ENCODE measurements around the gene FKBP14. TPM values are rescaled to one million over a fixed set of nuclear protein-coding genes. Genes with fewer than 3 reads are reported as not detected.
A peak's percentile ranks its signal among the peaks of the same experiment; 100 is the strongest.
"Not testable (repeated sequence)": the region's sequence is repeated elsewhere in the genome, so short reads cannot be mapped to it uniquely, and the experiment has no call there.

The FKBP14 gene
- 2.9 and 7.1 TPM in 2 replicates for total RNA-seq (2014; rRNA removed; shearing (Covaris generic); ENCODE audit: low replicate concordance)

DNA sequence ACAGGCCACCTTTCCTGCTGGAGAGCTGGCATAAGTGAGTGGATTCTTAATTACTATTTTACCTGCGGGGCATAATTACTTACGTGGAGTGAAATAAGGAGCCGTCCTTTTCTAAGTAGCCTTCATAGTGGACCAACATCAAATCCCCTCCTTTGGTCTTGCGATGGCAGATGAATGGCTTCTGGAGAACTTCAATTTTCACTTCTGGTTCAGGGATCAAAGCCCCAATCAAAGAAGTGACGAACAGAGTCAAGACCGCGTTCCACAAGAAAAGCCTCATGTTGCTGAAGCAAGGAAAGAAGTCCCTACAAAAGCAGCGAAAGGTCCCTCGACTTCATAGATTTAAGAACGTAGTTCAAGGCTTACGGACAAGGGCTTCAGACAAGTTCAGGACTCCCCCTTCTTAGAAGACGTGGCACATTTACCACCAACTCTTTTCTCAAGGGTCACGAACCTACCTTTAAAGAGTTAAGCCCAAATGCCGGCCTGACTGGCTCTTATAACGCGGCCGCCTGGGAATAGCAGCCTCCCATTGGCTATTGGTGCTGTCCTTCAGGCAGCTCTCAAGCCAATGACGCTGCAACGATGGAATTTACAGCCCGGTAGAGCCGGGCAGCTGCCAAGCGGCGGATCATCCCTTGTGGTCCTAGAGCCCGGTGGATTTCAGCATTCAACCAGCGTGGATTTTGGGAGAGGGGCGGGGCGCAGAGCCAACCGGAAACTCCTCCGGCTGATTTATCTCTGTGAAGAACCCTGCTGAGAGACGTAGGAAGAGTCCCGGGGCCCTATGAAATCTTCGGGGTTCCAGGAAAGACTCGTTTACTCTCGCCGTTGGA is at the start of gene FKBP14:
TSS of gene FKBP14 (minus strand) at position 474 of the 836 bp plus-strand sequence. CDS start at position 280, 194 bp downstream.
- peak; percentile 96 for DNase-seq (ENCODE audit: low read depth)
- in situ Hi-C loops (cut with HindIII; ENCODE audit: low pct_unique_long_range_greater_than_20kb, low sequenced_read_pairs) = no loop called here

GRCh38 chr7:30074422-30075030 is 48.0 kb upstream of the FKBP14 start:
- peak; percentile 14 for DNase-seq (ENCODE audit: low read depth)
- in situ Hi-C loops (cut with HindIII; ENCODE audit: low pct_unique_long_range_greater_than_20kb, low sequenced_read_pairs) = no loop called here

GRCh38 chr7:30072735-30073134 is 46.2 kb upstream of the FKBP14 start:
- in situ Hi-C loops (cut with HindIII; ENCODE audit: low pct_unique_long_range_greater_than_20kb, low sequenced_read_pairs) = no loop called here
- DNase-seq (ENCODE audit: low read depth) = no peak

- in situ Hi-C loops (cut with HindIII; ENCODE audit: low pct_unique_long_range_greater_than_20kb, low sequenced_read_pairs) = no loop called here
Measured at GRCh38 chr7:30070052-30070451, 43.5 kb upstream of the FKBP14 start.

DNA sequence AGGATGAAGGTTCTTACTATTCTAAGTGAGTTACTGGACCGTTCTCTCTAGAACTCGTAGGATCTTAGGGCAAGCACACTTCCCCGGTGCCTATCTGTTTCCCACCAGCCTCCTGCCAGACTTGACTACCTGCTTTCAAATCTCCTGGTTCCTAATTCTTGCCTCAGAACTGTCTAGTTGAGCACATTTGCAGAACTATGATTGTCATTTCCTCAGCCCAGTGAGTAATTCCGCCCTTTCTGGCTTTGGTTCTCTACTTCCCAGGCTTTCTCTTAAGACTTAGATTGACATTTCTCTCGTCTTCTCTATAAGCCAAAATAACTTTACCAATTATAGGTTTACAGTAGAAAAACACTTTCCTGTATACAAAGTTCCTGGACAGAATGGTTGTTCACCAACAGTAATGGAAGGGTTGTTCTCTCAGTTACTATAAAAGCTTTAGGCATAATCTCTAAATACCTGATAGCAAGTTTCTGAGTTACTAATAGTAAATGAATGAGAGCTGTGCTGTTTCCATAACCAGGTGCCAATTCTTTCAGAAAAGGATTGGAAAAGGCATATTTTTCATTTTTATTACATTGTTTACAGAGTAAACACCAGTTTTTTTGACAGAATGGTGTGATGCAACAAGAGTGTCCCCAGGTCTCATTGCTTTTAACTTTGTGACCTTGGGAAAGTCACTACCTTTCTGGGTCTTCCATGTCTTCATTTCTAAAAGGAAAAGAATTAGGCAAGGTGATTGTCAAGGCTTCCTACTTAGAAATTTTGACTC is 42.8 kb upstream of the FKBP14 start:
- no peak for DNase-seq (ENCODE audit: low read depth)
- in situ Hi-C loops (cut with HindIII; ENCODE audit: low pct_unique_long_range_greater_than_20kb, low sequenced_read_pairs) = no loop called here

More at GRCh38 chr7:30070052-30070451, 43.5 kb upstream of the FKBP14 start:
- DNase-seq (ENCODE audit: low read depth) = no peak

DNA sequence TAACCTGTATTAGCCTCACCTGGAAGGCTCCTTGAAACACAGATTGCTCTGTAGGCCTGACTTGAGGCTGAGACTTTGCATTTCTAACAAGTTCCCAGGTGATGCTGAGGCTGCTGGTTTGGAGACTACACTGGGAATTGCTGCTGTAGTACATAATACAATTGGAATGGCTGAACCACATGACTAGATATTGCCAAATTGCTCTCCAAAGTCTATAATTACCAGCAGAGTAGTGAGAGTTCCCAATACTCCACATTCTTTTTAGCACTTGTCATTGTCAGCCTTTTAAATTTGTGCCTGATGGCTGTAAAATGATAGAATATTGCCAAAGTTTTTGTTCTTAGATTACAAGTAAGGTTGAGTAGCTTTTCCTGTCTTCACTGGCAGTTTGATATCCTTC is 41.6 kb upstream of the FKBP14 start:
- in situ Hi-C loops (cut with HindIII; ENCODE audit: low pct_unique_long_range_greater_than_20kb, low sequenced_read_pairs) = no loop called here
- DNase-seq (ENCODE audit: low read depth) = no peak

DNA sequence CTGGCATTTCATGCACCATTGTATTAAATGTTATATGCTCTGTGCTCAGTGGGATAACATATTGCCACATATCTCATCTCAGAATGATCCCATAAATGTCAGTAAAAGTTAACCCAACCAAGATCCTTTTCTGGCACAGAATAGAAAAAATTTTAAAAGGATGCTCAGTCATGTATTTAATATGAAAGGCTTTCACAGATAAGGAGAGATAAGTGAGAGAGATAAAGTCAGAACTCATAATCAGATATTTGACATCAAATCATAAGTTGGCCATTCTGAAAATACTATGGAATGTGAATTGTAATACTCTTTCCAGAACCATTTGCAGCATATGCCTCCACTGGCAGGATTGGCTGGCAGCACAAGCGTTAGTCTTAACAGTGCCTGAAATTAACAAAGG is 40.2 kb upstream of the FKBP14 start:
- in situ Hi-C loops (cut with HindIII; ENCODE audit: low pct_unique_long_range_greater_than_20kb, low sequenced_read_pairs) = no loop called here
- DNase-seq (ENCODE audit: low read depth) = no peak

- in situ Hi-C loops (cut with HindIII; ENCODE audit: low pct_unique_long_range_greater_than_20kb, low sequenced_read_pairs) = no loop called here
- DNase-seq (ENCODE audit: low read depth) = no peak
Measured at GRCh38 chr7:30065746-30066145, 39.2 kb upstream of the FKBP14 start.

- peak; percentile 33 for DNase-seq (ENCODE audit: low read depth)
- in situ Hi-C loops (cut with HindIII; ENCODE audit: low pct_unique_long_range_greater_than_20kb, low sequenced_read_pairs) = no loop called here
Measured at GRCh38 chr7:30062587-30062986, 36.1 kb upstream of the FKBP14 start.

DNA sequence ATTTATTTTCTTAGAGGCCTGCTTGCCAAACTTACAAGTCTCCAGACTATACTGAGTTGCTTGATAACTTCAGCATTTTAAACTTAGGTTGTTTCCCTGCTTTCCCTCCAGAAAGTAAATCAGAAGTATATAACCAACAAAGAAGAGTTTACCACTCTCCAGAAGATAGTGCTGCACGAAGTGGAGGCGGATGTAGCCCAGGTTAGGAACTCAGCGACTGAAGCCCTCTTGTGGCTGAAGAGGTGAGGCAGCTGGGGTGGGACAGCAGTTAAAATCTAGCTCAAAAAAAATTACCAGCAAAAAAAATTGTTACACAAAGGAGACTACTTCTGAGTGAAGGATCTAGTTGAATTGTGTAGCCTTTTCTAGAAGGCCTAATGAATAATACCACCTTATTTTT is 35.3 kb upstream of the FKBP14 start:
- peak; percentile 25 for DNase-seq (ENCODE audit: low read depth)
- in situ Hi-C loops (cut with HindIII; ENCODE audit: low pct_unique_long_range_greater_than_20kb, low sequenced_read_pairs) = not testable (repeated sequence)

GRCh38 chr7:30057741-30058140 is 31.2 kb upstream of the FKBP14 start:
- no peak for DNase-seq (ENCODE audit: low read depth)
- in situ Hi-C loops (cut with HindIII; ENCODE audit: low pct_unique_long_range_greater_than_20kb, low sequenced_read_pairs) = no loop called here

- in situ Hi-C loops (cut with HindIII; ENCODE audit: low pct_unique_long_range_greater_than_20kb, low sequenced_read_pairs) = no loop called here
Measured at GRCh38 chr7:30053068-30053467, 26.6 kb upstream of the FKBP14 start.

GRCh38 chr7:30049173-30049572 is 22.7 kb upstream of the FKBP14 start:
- in situ Hi-C loops (cut with HindIII; ENCODE audit: low pct_unique_long_range_greater_than_20kb, low sequenced_read_pairs) = no loop called here
- DNase-seq (ENCODE audit: low read depth) = no peak

More at GRCh38 chr7:30053068-30053467, 26.6 kb upstream of the FKBP14 start:
- DNase-seq (ENCODE audit: low read depth) = no peak

DNA sequence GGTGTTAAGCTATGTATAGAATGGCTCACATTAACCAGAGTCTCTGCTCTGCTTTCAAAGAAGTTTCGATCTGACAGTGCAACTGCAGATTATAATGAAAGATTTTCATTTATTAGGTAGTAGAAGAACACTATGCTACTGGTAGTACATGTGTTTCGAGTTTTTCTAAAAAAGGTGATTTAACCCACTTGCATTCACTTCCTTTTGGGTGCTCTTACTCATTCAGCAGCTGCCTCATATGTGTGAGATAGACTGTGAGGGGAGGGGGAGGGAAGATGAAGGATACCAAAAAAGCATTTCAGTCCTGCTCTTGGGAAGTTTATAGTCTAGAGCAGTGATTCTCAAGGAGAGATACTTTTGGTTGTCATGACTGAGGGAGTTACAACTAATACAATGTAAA is 22.1 kb upstream of the FKBP14 start:
- DNase-seq (ENCODE audit: low read depth) = no peak
- in situ Hi-C loops (cut with HindIII; ENCODE audit: low pct_unique_long_range_greater_than_20kb, low sequenced_read_pairs) = no loop called here

- in situ Hi-C loops (cut with HindIII; ENCODE audit: low pct_unique_long_range_greater_than_20kb, low sequenced_read_pairs) = no loop called here
- no peak for DNase-seq (ENCODE audit: low read depth)
Measured at GRCh38 chr7:30047124-30047523, 20.6 kb upstream of the FKBP14 start.

DNA sequence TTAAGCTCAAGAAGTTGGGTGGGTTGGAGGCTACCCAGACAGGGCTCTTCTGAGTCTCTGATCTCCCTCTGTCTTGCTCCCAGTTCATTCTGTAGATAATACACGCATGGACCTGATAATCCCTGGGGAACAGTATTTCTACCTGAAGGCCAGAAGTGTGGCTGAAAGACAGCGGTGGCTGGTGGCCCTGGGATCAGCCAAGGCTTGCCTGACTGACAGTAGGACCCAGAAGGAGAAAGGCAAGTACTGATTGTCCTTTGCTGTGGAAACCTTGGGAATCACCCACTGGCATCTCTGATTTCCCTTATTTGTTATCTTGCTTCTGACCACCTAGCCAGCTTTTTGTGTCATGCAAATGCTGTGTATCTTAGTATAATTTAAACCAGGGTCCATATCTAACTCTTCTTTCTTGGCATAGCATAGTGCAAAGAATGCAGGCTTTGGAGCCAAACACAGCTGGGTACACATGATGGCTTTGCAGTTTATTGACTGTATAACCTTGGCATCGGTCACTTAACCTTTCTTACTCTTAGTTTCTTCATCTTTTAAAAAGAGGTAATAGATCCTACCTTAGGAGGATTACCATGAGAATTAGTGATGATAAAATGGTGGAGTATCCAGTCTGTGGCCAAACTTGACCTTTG is 19.7 kb upstream of the FKBP14 start:
- DNase-seq (ENCODE audit: low read depth) = no peak
- in situ Hi-C loops (cut with HindIII; ENCODE audit: low pct_unique_long_range_greater_than_20kb, low sequenced_read_pairs) = no loop called here

DNA sequence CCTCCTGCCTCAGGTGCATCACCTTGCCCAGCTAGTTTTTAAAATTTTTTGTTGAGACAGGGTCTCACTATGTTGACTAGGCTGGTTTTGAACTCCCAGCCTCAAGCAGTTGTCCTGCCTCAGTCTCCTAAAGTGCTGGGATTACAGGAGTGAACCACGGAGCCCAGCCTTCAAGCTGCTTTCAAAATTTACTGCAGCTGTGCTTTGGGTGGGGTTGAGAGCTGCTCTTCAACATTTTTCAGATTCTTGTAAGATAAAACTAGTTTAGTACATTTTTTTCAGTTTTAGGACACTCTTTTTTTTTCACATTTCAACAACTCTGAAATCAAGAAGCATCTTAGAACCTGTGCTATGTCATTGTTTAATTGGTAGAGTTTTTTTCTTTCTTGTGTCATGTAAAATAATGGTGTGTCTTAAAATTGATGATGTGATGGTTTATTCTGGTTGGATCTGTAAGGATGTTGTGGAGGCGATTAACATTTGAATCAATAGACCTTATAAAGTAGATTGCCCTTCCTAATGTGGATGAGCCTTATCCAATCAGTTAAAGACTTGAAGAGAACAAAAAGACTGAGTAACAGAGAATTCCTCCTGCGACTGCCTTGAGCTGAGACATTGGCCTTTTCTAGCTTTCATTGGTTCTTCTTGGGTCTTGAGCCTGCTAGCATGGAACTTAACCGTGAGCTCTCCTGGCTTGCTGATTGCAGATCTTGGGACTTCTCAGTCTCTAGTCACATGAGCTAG is 15.2 kb upstream of the FKBP14 start:
- DNase-seq (ENCODE audit: low read depth) = no peak
- in situ Hi-C loops (cut with HindIII; ENCODE audit: low pct_unique_long_range_greater_than_20kb, low sequenced_read_pairs) = no loop called here

DNA sequence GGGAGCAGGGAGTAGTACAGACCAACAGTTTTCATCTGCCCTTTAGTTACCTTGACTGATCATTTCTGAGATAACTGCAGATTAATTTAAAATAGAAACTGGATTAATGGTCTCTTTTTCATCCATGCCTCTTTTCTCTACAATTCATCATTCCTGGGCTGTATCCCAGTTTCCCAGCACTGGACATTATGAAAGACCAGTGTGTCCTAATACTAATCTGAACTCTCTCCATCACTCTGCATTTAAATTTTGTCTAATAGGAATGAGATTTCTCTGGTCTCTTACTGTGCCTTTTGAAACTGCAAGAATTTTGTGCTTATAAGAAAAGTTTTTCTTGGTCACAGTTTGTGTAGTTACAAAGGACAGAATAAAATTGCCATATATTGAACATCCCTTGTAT is 14.4 kb upstream of the FKBP14 start:
- DNase-seq (ENCODE audit: low read depth) = no peak
- in situ Hi-C loops (cut with HindIII; ENCODE audit: low pct_unique_long_range_greater_than_20kb, low sequenced_read_pairs) = no loop called here
